Endothelial cell of umbilical vein (primary cell): Measurements from ENCODE around the gene ASPSCR1. TPM values are rescaled to one million over a fixed set of nuclear protein-coding genes. Genes with fewer than 3 reads are reported as not detected.
A peak's percentile ranks its signal among the peaks of the same experiment; 100 is the strongest.

ENCODE experiments used
- BruUV-seq: library from RNA; stranded (reverse); fragments of 400-500 nt; replicated peaks from 2 replicates; lab custom pipeline; 2021; lab: Mats Ljungman, UMichigan
- CTCF ChIA-PET: fragments of 300-600, 350-600 bp; sonication (Branson Sonifier 250); formaldehyde crosslinking; loops from one replicate; lab custom pipeline; 2021; ENCODE audit warnings: antibody characterized with exemption, inconsistent platforms; lab: Charles Lee
- POLR2A ChIA-PET: fragments of 300-600, 350-600 bp; sonication (Branson Sonifier 250); formaldehyde crosslinking; loops from one replicate; lab custom pipeline; 2021; ENCODE audit warnings: antibody characterized with exemption, inconsistent platforms; lab: Charles Lee
- DNase-seq: peaks from one replicate; pipeline ENCODE4 v3.0.0-alpha.2; 2011; ENCODE audit warnings: low read depth, low spot score
- FAIRE-seq: peaks from 2 replicates; lab custom pipeline; 2011; peaks lifted over from hg19 to GRCh38; lab: Jason Lieb, UNC
- H2AFZ ChIP-seq: 2 replicates; pipeline ENCODE4 v1.6.0; 2012; ENCODE audit warnings: low read depth, low read length, control low read depth, inconsistent platforms
- H3K27ac ChIP-seq: 2 replicates; pipeline ENCODE4 v1.5.1; 2011; ENCODE audit warnings: low read depth, mild to moderate bottlenecking, control low read depth, low read length, moderate library complexity; ENCODE audit not compliant: insufficient read depth
- H3K27me3 ChIP-seq, 2 experiments: 2 replicates each; pipeline versions ENCODE4 v1.6.0 to v1.6.1; 2011; ENCODE audit warnings: low read length in 2 of 2, mixed read lengths in 1 of 2; ENCODE audit not compliant: control insufficient read depth in 2 of 2, insufficient read depth in 2 of 2
- H3K36me3 ChIP-seq, 2 experiments: 2 replicates in 1 of 2; 3 replicates in 1 of 2; pipeline ENCODE4 v1.5.1; 2011; ENCODE audit warnings: low read length in 2 of 2, mild to moderate bottlenecking in 1 of 2, moderate library complexity in 1 of 2; ENCODE audit not compliant: control insufficient read depth in 2 of 2, insufficient read depth in 2 of 2; ENCODE audit errors: extremely low read depth in 1 of 2
- H3K4me1 ChIP-seq: 3 replicates; pipeline ENCODE4 v1.5.1; 2011; ENCODE audit warnings: mild to moderate bottlenecking, low read length; ENCODE audit not compliant: control insufficient read depth, insufficient read depth; ENCODE audit errors: extremely low read depth
- H3K4me2 ChIP-seq: 2 replicates; pipeline ENCODE4 v1.6.1; 2011; ENCODE audit warnings: low read length, control low read depth, mixed read lengths; ENCODE audit not compliant: insufficient read depth
- H3K4me3 ChIP-seq, 3 experiments: fragments of 200-600 bp in 1 of 3; sonication (generic), shearing (Covaris generic) in 1 of 3; replicated peaks in 1 of 3; 2 replicates each; pipeline ENCODE4 v1.5.1; 2011 to 2016; ENCODE audit warnings: control low read depth in 3 of 3, low read length in 3 of 3, mild to moderate bottlenecking in 2 of 3, inconsistent platforms in 1 of 3, low read depth in 1 of 3, moderate library complexity in 1 of 3; ENCODE audit not compliant: insufficient read depth in 1 of 3
- H3K79me2 ChIP-seq: 2 replicates; pipeline ENCODE4 v1.6.0; 2012; ENCODE audit warnings: low read length, inconsistent platforms; ENCODE audit not compliant: control insufficient read depth, insufficient read depth
- H3K9ac ChIP-seq: replicated peaks from 2 replicates; pipeline ENCODE3; 2011; ENCODE audit warnings: low read length, control low read depth; ENCODE audit not compliant: insufficient read depth; ENCODE audit errors: extremely low read depth
- H3K9me1 ChIP-seq: replicated peaks from 3 replicates; pipeline ENCODE4 v1.6.0; 2011; ENCODE audit warnings: mild to moderate bottlenecking, low read length; ENCODE audit not compliant: control insufficient read depth, insufficient read depth; ENCODE audit errors: extremely low read depth
- H3K9me3 ChIP-seq: replicated peaks from 2 replicates; pipeline ENCODE4 v1.5.1; 2012; ENCODE audit warnings: low read length, inconsistent platforms; ENCODE audit not compliant: control insufficient read depth, insufficient read depth
- H4K20me1 ChIP-seq: replicated peaks from 2 replicates; pipeline ENCODE3; 2011; ENCODE audit warnings: mild to moderate bottlenecking, low read length; ENCODE audit not compliant: control insufficient read depth, insufficient read depth; ENCODE audit errors: extremely low read depth
- FOS ChIP-seq: IDR thresholded peaks from 2 replicates; pipeline ENCODE4 v1.6.1; 2011; ENCODE audit warnings: mild to moderate bottlenecking, low read length, moderate library complexity, borderline replicate concordance; ENCODE audit not compliant: insufficient read depth
- JUN ChIP-seq: IDR thresholded peaks from 2 replicates; pipeline ENCODE4 v1.6.1; 2011; ENCODE audit warnings: borderline replicate concordance, low read depth; ENCODE audit not compliant: insufficient read length, insufficient read depth
- MAX ChIP-seq: IDR thresholded peaks from 2 replicates; pipeline ENCODE4 v1.6.1; 2011; ENCODE audit not compliant: insufficient read depth, insufficient read length
- MYC ChIP-seq: IDR thresholded peaks from one replicate; pipeline ENCODE4 v1.6.1; 2011; ENCODE audit warnings: mild to moderate bottlenecking, low read depth, low read length
- POLR2A ChIP-seq: IDR thresholded peaks from 2 replicates; pipeline ENCODE4 v1.6.1; 2012; ENCODE audit warnings: low read depth, mild to moderate bottlenecking, control low read depth, low read length
- POLR2AphosphoS5 ChIP-seq: IDR thresholded peaks from 2 replicates; pipeline ENCODE4 v1.6.1; 2012; ENCODE audit warnings: low read depth, mild to moderate bottlenecking, control low read depth, low read length, moderate library complexity; ENCODE audit not compliant: insufficient read depth
- dilution Hi-C: fragments of 300-500 bp; cut with MboI; formaldehyde crosslinking; loops from one replicate; pipeline ENCODE4 v1.15.0; 2019; ENCODE audit warnings: low sequenced_read_pairs; ENCODE audit not compliant: extremely low pct_ligation_motif_present
- intact Hi-C: fragments of 100-400 bp; cut with micrococcal nuclease; formaldehyde crosslinking; loops from one replicate; pipeline ENCODE4 v1.10.0; 2022
- polyA plus RNA-seq, 4 experiments: library from polyadenylated mRNA; depleted of rRNA in 3 of 4; stranded (reverse) in 3 of 4; unstranded in 1 of 4; fragments of >200 nt; gene quantifications; 2 replicates each; pipeline versions ENCODE4 v1.2.1 to v1.2.3, GENCODE V29; 2011 to 2012; ENCODE audit warnings: missing spikeins in 1 of 4
- total RNA-seq: library from RNA; stranded (reverse); gene quantifications from 2 replicates; pipeline ENCODE4 v1.2.3, GENCODE V29; 2021

ASPSCR1 gene
- total and polyA plus RNA-seq, 2 donors (not counting 3 experiments of a cell fraction or from before 2014, with no cell fraction given) = 24.8 to 36.5 TPM

- ChIA-PET CTCF (interaction anchor here (0.9 to 3.5 kb wide), 9 partner anchors 10 to 202 kb away, joined by 3 to 30 read pairs (median 6); partner anchors contain the start of genes CENPX, DCXR and LRRC45), POLR2A (interaction anchor here (0.7 to 1.0 kb wide), 2 partner anchors 16 to 25 kb away, joined by 3 read pairs; no protein-coding TSS in a partner anchor)
- H3K4me3 ChIP-seq = no peak overlapping the region
- TF ChIP-seq POLR2AphosphoS5 (peak; percentile 46), JUN (peak; percentile 69), MYC (peak; percentile 87), FOS (peak; percentile 84), MAX (peak; percentile 89), POLR2A (no peak)
- no peaks in the 10 kb centered on the region for H3K36me3 ChIP-seq
- no peaks in the 10 kb centered on the region for H3K27me3 ChIP-seq
- no peak overlapping the region for H3K9ac ChIP-seq
- FAIRE-seq (peak; percentile 98), DNase-seq (peak; percentile 93)
- BruUV-seq = no TSS peak
- peak overlapping the region; percentile 54 for H3K27ac ChIP-seq
- H3K9me3 ChIP-seq = no peaks in the 10 kb centered on the region
- dilution Hi-C loops (no loop called here), intact Hi-C loops (loop anchor here (1.0 to 5.0 kb wide), 2 partner anchors 25 to 76 kb away; partner anchors contain the start of gene MAFG)
- peaks cover 13% of the 10 kb centered on the region for H3K4me1 ChIP-seq
- H3K79me2 ChIP-seq = no peaks in the 10 kb centered on the region
- no peaks in the 10 kb centered on the region for H3K9me1 ChIP-seq
- no peak overlapping the region for H3K4me2 ChIP-seq
- no peaks in the 10 kb centered on the region for H4K20me1 ChIP-seq
- peak overlapping the region; percentile 63 for H2AFZ ChIP-seq
Observed at GRCh38 chr17:82003411-82004381, 26.3 kb downstream of the ASPSCR1 start.
